Measurements from ENCODE around the gene CDC42SE2. TPM values are rescaled to one million over a fixed set of nuclear protein-coding genes. Genes with fewer than 3 reads are reported as not detected.

Gene CDC42SE2
- total RNA-seq, 1 experiment from 2014 or later, result 33.7 TPM

DNA sequence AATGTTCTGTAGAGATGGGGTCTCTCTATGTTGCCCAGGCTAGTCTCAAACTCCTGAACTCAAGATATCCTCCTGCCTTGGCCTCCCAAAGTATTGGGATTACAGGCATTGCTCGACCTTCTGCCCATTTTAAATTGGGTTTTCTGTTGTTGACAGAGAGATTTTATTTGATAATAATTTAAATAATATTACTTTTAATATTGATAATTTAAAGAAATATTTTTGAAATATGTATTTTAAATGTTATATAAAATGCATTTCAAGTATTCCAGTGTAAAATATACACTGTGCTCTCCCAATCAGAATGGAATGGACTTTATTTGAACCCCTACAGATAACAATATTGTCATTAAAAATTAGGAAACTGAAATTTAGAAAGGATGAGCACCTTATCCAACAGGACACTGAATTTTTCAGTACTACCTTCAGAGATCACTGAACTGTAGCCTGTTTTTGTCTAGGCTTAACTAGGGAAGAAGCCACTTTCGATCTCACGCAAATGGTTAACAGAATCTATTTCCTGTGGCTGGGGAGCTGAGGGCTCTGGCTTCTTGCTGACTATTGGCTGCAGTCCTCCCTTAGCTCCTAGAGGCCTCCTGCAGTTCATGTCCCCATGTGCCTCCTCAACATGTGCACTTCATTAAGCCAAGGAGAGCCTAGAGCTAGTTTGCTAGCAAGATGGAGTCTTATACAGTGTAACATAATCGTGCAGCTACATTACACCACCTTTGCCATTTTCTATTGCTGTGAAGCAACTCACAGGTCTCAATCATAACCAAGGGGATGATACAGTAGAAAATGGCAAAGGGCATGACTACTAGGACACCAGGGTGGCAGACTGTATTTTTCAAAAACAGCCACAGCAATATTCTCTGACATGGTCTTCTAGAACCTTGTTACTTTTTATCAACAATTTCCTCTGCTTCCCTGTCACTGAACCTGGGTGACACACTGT is 150.0 kb downstream of the CDC42SE2 start:
- DNase-seq, result no peak
- H3K9me3 ChIP-seq (replicated peaks), result no peaks in the 10 kb centered on the region
- no peak overlapping the region for H3K4me3 ChIP-seq
- no peaks in the 10 kb centered on the region for H3K27me3 ChIP-seq
- H3K36me3 ChIP-seq, result no peaks in the 10 kb centered on the region
- no peaks in the 10 kb centered on the region for H3K4me1 ChIP-seq
- no peak overlapping the region for H3K27ac ChIP-seq

DNA sequence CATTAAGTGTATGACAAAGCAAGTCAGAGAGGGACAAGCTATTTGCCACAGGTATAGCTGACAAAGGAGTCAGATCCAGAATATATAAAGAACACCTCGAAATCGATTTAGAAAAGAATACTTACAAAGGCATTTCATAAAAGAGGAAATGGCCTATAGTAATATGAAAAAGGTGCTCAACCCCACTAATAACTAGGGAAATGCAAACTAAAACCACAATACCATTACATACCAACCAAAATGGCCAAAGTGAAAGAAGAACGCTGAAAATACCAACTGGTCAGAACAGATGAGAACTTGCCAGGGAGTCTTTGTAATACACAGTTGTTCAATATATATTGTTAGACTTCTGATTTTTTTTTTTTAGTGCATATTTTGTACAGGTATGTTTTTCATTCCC is 152.9 kb downstream of the CDC42SE2 start:
- Histone ChIP-seq H3K27me3 (no peaks in the 10 kb centered on the region), H3K4me1 (no peaks in the 10 kb centered on the region), H3K9me3 (replicated peaks) (no peaks in the 10 kb centered on the region), H3K4me3 (no peak overlapping the region), H3K27ac (no peak overlapping the region), H3K36me3 (no peaks in the 10 kb centered on the region)
- DNase-seq, result no peak

DNA sequence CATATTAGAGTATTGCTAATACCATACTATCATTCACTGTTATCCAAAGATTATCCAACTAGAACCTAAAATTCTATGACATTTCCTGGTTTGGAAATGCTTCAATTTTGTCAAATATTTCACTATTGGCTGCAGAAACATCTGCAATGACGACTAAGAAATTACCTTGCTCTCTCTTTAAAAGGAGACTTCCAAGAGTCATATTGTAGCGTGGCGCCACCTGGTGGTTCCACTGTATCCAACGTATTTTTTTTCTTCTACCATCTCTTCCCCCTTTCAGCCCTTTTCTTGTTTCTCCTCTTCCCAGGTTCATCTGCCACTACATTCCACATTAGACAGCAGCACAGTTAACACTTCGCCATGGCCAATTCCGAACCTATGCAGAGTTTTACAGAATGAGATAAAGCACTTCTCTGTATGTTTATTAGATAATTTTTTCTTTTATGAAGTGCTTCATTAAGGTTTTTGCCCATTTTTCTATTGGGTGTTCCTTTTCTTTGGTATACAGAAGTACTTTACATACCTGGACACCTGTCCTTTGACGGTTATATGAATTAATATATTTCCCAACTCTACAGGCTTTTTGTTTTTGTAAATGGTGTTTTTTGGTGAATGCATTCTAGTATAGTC is 153.5 kb downstream of the CDC42SE2 start:
- DNase-seq, result peak; percentile 65 to 87
- Histone ChIP-seq H3K9me3 (replicated peaks) (no peaks in the 10 kb centered on the region), H3K27ac (no peak overlapping the region), H3K4me1 (no peaks in the 10 kb centered on the region), H3K27me3 (no peaks in the 10 kb centered on the region), H3K4me3 (no peak overlapping the region), H3K36me3 (no peaks in the 10 kb centered on the region)

DNA sequence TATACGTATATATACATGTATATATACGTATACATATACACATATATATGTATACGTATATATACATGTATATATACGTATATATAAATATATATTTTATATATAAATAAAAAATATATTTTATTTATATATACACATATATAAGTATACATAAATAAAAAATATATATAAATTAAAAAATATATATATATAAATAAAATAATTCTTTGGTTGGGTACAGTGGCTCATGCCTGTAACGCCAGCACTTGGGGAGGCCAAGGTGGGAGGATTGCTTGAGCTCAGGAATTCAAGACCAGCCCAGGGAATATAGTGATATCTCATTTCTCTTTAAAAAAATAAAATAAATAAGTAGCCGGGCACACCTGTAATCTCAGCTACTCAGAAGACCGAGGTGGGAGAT is 155.0 kb downstream of the CDC42SE2 start:
- Histone ChIP-seq H3K27ac (no peak overlapping the region), H3K36me3 (no peaks in the 10 kb centered on the region), H3K4me3 (no peak overlapping the region), H3K27me3 (no peaks in the 10 kb centered on the region), H3K9me3 (replicated peaks) (no peaks in the 10 kb centered on the region), H3K4me1 (no peaks in the 10 kb centered on the region)
- no peak for DNase-seq

DNA sequence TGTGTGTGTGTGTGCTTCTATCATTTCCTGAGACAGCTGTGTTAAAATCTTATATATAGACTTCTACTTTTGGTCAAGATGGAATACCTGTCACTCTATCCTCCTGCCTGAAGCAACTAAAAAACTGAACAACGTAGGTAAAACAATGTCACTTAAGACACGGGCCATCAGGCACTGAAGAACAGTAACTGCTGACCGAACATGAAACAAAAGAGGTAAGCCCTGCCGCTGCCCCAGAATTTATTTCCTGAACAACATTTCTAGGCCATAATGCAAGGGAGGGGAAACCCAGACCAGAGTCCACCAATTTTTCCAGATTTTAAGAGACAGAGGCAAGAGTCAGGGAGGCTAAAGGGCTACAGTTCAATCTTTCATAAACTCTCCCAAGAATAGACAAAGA is 156.0 kb downstream of the CDC42SE2 start:
- no peaks in the 10 kb centered on the region for H3K27me3 ChIP-seq
- H3K36me3 ChIP-seq, result no peaks in the 10 kb centered on the region
- DNase-seq, result no peak
- H3K9me3 ChIP-seq (replicated peaks), result no peaks in the 10 kb centered on the region
- no peak overlapping the region for H3K27ac ChIP-seq
- no peaks in the 10 kb centered on the region for H3K4me1 ChIP-seq
- no peak overlapping the region for H3K4me3 ChIP-seq

DNA sequence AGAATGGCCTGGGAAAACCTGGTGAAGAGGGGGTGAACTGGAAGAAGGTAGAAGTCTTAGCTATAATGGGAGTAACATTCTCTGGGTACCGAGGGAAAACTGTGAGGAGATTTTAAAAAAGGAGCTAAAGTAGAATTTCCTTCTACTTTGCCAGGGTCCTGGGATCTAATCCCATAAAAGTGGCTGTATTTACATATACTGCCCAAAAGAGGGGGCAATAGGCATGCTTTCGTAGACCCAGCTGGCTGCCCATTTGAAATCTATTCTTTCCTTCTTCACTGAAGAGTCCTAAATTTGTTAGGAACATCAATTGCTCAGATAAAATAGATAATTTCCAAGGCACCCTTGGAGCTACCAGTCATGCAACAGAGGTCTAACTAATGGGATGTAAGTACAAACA is 159.2 kb downstream of the CDC42SE2 start:
- Histone ChIP-seq H3K27ac (no peak overlapping the region), H3K4me3 (no peak overlapping the region), H3K27me3 (no peaks in the 10 kb centered on the region), H3K36me3 (peaks cover 4% of the 10 kb centered on the region; the same call in 1 of the 2 replicates), H3K9me3 (replicated peaks) (no peaks in the 10 kb centered on the region), H3K4me1 (no peaks in the 10 kb centered on the region)
- DNase-seq, result peak; percentile 15 to 56

DNA sequence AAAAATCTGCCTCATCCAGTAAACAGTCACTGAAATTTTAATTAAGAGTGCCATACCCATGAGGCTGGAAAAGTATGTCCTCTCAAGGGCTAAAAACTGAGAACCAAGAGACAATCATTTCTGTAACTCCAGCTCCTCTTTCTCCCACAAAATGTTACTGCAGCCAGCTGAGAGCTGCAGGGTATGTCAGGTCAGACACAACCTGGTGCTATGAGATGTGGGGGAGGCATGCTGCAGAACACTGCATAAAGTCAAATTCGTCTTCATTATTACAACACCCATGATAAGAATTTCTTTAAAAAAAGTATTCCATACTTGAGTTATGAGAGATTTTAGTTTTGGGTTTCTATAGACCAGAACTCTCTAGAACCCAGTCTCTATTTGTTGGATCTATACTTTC is 162.2 kb downstream of the CDC42SE2 start:
- Histone ChIP-seq H3K27me3 (no peaks in the 10 kb centered on the region), H3K36me3 (peaks cover 17% of the 10 kb centered on the region), H3K9me3 (replicated peaks) (no peaks in the 10 kb centered on the region), H3K4me1 (no peaks in the 10 kb centered on the region), H3K27ac (no peak overlapping the region), H3K4me3 (no peak overlapping the region)
- no peak for DNase-seq

DNA sequence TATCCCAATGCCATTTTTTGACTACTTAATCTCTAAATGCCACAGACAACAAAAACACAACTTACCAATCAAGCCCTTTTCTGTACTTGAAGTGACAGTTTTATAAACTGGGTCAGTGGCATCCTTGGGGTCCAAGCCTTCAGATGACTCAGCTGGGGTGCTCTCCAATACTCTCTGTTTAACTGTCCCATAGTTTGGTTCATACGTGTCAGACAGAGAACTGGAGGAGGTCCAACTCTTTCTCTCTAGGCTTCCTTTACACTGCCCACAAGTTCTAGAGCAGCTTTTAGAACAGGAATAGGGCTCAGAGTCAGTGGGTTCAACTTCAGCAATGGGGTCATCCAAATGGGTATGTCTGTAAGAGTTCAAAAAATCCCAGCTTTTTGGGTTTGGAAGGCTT is 166.9 kb downstream of the CDC42SE2 start:
- no peak overlapping the region for H3K27ac ChIP-seq
- peaks cover 36% of the 10 kb centered on the region for H3K36me3 ChIP-seq
- H3K4me1 ChIP-seq, result no peaks in the 10 kb centered on the region

DNA sequence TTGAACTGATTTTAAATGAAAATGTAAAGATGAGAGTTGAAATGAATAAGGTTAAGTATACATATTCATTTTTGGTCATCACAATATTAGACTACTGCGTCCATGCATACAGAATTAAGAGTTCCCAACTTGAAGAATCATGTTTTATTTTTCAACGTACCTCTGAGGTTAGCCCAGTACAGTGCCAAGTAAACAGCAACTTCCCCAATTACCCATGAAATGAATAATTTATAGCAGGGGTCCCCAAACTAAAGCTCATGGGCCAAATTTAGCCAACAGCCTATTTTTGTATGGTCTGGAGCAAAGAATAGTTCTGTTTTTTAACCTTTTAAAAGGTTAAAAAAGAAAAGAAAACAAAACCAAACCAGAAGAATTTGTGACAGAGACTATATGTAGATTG is 167.9 kb downstream of the CDC42SE2 start:
- Histone ChIP-seq H3K4me1 (no peaks in the 10 kb centered on the region), H3K4me3 (no peak overlapping the region), H3K27me3 (no peaks in the 10 kb centered on the region), H3K9me3 (replicated peaks) (no peaks in the 10 kb centered on the region), H3K27ac (no peak overlapping the region), H3K36me3 (peaks cover 39% of the 10 kb centered on the region)
- no peak for DNase-seq

More for the DNA sequence above, 166.9 kb downstream of the CDC42SE2 start:
- DNase-seq, result no peak
- H3K9me3 ChIP-seq (replicated peaks), result no peaks in the 10 kb centered on the region
- H3K27me3 ChIP-seq, result no peaks in the 10 kb centered on the region
- no peak overlapping the region for H3K4me3 ChIP-seq

DNA sequence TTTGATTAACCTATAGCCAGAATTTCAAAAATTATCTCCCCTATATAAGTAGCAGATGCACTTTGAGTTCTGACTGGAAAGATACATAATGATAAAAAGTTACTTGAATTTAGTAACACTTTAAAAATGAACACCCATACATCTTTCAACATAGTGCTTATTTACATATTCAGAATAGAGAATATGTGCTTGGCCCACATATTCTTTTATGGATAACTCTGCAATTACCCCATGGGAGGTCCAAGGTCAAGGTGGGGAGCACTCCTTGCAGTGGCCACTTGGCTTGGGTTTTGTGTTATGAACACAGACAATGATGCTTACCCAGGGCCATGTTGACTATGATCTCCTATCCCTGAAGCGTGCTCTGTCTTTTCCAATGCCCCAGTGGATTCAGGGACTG is 169.3 kb downstream of the CDC42SE2 start:
- H3K9me3 ChIP-seq (replicated peaks), result no peaks in the 10 kb centered on the region
- DNase-seq, result no peak
- no peaks in the 10 kb centered on the region for H3K4me1 ChIP-seq
- no peak overlapping the region for H3K27ac ChIP-seq
- H3K27me3 ChIP-seq, result no peaks in the 10 kb centered on the region
- peaks cover 36% of the 10 kb centered on the region for H3K36me3 ChIP-seq
- H3K4me3 ChIP-seq, result no peak overlapping the region

DNA sequence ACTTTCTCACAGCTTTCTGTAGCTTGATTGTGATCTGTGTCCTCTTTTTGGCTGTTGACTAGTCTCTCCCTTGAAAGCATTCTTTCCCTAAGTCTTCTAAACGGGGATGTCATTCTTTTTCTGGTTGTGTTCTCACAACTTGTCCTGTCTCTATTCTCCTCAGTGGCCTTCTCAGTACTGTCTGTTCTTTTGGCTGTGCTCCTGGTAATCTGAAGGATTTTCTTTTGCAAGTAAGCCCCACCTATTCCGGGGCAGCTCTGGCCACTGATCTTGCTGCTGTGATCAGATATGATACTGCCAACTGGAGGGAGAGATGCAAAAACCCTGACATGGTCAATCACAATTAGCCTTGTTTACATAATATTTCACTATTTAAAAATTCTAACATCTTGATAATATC is 172.2 kb downstream of the CDC42SE2 start:
- Histone ChIP-seq H3K36me3 (peaks cover 39% of the 10 kb centered on the region), H3K4me3 (no peak overlapping the region), H3K4me1 (no peaks in the 10 kb centered on the region), H3K9me3 (replicated peaks) (no peaks in the 10 kb centered on the region), H3K27ac (no peak overlapping the region), H3K27me3 (no peaks in the 10 kb centered on the region)
- no peak for DNase-seq

DNA sequence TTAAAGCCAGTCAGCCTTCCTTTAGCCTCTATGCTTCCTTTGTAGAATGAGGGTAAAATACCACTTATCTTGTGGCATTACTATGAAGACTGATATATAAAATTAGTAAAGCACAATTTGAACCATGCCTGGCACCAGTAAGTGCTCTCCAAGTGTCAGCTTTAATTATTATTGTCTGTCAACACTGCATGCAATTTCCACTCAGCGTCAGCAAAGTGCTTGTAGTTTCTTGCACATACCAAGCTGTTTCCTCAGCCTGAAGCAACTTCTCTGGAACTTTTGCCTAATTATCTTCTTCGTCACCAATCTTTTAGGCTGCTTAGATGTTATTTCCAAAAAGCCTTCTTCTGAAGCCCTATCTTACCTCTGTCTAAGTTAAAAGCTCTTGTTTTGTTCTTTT is 177.3 kb downstream of the CDC42SE2 start:
- Histone ChIP-seq H3K27me3 (no peaks in the 10 kb centered on the region), H3K4me1 (no peaks in the 10 kb centered on the region), H3K27ac (no peak overlapping the region), H3K9me3 (replicated peaks) (no peaks in the 10 kb centered on the region), H3K4me3 (no peak overlapping the region), H3K36me3 (peaks cover 34% of the 10 kb centered on the region)
- DNase-seq, result no peak

Other genes with a start within 250 kb of the CDC42SE2 start
- 348 and 350 TPM in 2 replicates for gene HINT1, start 98.8 kb upstream of the CDC42SE2 start, total RNA-seq (2014; rRNA removed; shearing (Covaris generic))
- 21.1 and 21.8 TPM in 2 replicates for gene LYRM7, start 93.1 kb upstream of the CDC42SE2 start, total RNA-seq (2014; rRNA removed; shearing (Covaris generic))

Measured in SJCRH30 (cell line).